ENCODE data around the gene ATIC. TPM values are rescaled to one million over a fixed set of nuclear protein-coding genes. Genes with fewer than 3 reads are reported as not detected.

The ATIC gene
- polyA plus RNA-seq, 4 donors: 71.6 to 138 (median 104) TPM

DNA sequence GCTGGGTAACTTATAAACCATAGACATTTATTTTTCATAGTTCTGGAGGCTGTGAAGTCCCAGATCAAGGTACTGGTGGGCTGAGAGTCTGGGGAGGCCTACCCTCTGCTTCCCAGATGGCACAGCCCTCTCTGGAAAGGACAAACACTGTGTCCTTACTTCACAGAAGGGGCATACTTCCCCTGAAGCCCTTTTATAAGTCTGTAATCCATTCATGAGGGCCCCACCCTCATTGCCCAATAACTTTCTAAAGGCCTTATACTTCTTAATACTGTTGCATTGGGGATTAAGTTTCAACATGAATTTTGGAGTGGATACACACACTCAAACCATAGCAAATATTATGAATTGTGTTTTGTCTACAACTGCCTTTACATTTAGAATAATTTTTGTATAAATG lies 36.0 kb downstream of the ATIC start:
- FAIRE-seq: no peak

DNA sequence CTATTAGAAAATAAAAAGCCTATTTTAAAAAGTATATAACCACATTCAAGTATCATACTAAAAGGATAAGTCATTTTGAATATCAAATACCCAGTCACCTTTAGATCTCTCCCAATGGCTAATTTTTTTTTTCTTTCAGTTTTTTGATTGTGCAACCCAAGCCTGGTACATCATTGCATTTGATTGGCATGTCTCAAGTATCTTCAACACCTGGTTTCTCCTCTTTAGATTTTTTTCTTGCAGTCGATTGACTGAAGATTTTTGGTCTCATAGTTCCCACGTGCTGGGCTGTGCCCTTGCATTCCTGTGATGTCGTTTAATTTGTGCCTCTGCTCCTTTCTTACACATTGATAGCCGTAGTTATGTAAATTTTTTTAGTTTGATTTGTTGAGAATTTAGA lies 40.7 kb downstream of the ATIC start:
- Histone ChIP-seq H3K27me3 (ENCODE audit: control insufficient read depth in 3 of 3, insufficient read depth in 3 of 3, low read length in 3 of 3) (no peaks in the 10 kb centered on the region), H3K27ac (ENCODE audit: low read depth in 1 of 3, low read length in 2 of 3) (no peak overlapping the region), H3K9me3 (ENCODE audit: control insufficient read depth in 2 of 2, insufficient read depth in 1 of 2, low read depth in 1 of 2, low read length in 1 of 2) (no peaks in the 10 kb centered on the region), H3K4me1 (ENCODE audit: control insufficient read depth in 3 of 3, insufficient read depth in 2 of 3, low read depth in 1 of 3, low read length in 2 of 3) (no peaks in the 10 kb centered on the region), H3K36me3 (ENCODE audit: control insufficient read depth in 3 of 3, insufficient read depth in 2 of 3, low read depth in 1 of 3, low read length in 3 of 3) (peaks cover 5 to 35% (median 7%) of the 10 kb centered on the region in 3 donors), H3K4me3 (ENCODE audit: low read depth in 1 of 3, low read length in 3 of 3) (no peak overlapping the region)
- FAIRE-seq: no peak
- DNase-seq: no peak
- 51 to 67% (median 64%) methylated on average over 4 of the region's 4 CpGs for WGBS, 3 donors

More for the DNA sequence above, 36.0 kb downstream of the ATIC start:
- no peaks in the 10 kb centered on the region for H3K9me3 ChIP-seq (ENCODE audit: control insufficient read depth in 2 of 2, insufficient read depth in 1 of 2, low read depth in 1 of 2, low read length in 1 of 2)
- no peak overlapping the region for H3K4me3 ChIP-seq (ENCODE audit: low read depth in 1 of 3, low read length in 3 of 3)
- DNase-seq: no peak
- peaks cover 16 to 47% (median 20%) of the 10 kb centered on the region in 3 donors for H3K36me3 ChIP-seq (ENCODE audit: control insufficient read depth in 3 of 3, insufficient read depth in 2 of 3, low read depth in 1 of 3, low read length in 3 of 3)
- H3K4me1 ChIP-seq (ENCODE audit: control insufficient read depth in 3 of 3, insufficient read depth in 2 of 3, low read depth in 1 of 3, low read length in 2 of 3): no peaks in the 10 kb centered on the region
- no peak overlapping the region for H3K27ac ChIP-seq (ENCODE audit: low read depth in 1 of 3, low read length in 2 of 3)
- no peaks in the 10 kb centered on the region for H3K27me3 ChIP-seq (ENCODE audit: control insufficient read depth in 3 of 3, insufficient read depth in 3 of 3, low read length in 3 of 3)

GRCh38 chr2:215354771-215355695 lies 43.2 kb downstream of the ATIC start:
- H3K27me3 ChIP-seq (ENCODE audit: control insufficient read depth in 3 of 3, insufficient read depth in 3 of 3, low read length in 3 of 3): no peaks in the 10 kb centered on the region
- 82 to 94% (median 93%) methylated on average over 9 of the region's 9 CpGs for WGBS, 3 donors
- H3K36me3 ChIP-seq (ENCODE audit: control insufficient read depth in 3 of 3, insufficient read depth in 2 of 3, low read depth in 1 of 3, low read length in 3 of 3): peaks cover 0 to 22% (median 2%) of the 10 kb centered on the region in 3 donors
- DNase-seq: no peak
- no peak for FAIRE-seq
- no peaks in the 10 kb centered on the region for H3K4me1 ChIP-seq (ENCODE audit: control insufficient read depth in 3 of 3, insufficient read depth in 2 of 3, low read depth in 1 of 3, low read length in 2 of 3)
- no peak overlapping the region for H3K4me3 ChIP-seq (ENCODE audit: low read depth in 1 of 3, low read length in 3 of 3)
- no peak overlapping the region for H3K27ac ChIP-seq (ENCODE audit: low read depth in 1 of 3, low read length in 2 of 3)
- H3K9me3 ChIP-seq (ENCODE audit: control insufficient read depth in 2 of 2, insufficient read depth in 1 of 2, low read depth in 1 of 2, low read length in 1 of 2): no peaks in the 10 kb centered on the region

- no peaks in the 10 kb centered on the region for H3K4me1 ChIP-seq (ENCODE audit: control insufficient read depth in 3 of 3, insufficient read depth in 2 of 3, low read depth in 1 of 3, low read length in 2 of 3)
- WGBS, 3 donors: 93 to 95% (median 95%) methylated on average over 7 of the region's 7 CpGs
- peaks cover 0 to 19% (median 2%) of the 10 kb centered on the region in 3 donors for H3K36me3 ChIP-seq (ENCODE audit: control insufficient read depth in 3 of 3, insufficient read depth in 2 of 3, low read depth in 1 of 3, low read length in 3 of 3)
- no peaks in the 10 kb centered on the region for H3K9me3 ChIP-seq (ENCODE audit: control insufficient read depth in 2 of 2, insufficient read depth in 1 of 2, low read depth in 1 of 2, low read length in 1 of 2)
- H3K27ac ChIP-seq (ENCODE audit: low read depth in 1 of 3, low read length in 2 of 3): no peak overlapping the region
- FAIRE-seq (no peak), DNase-seq (no peak)
- H3K27me3 ChIP-seq (ENCODE audit: control insufficient read depth in 3 of 3, insufficient read depth in 3 of 3, low read length in 3 of 3): no peaks in the 10 kb centered on the region
- no peak overlapping the region for H3K4me3 ChIP-seq (ENCODE audit: low read depth in 1 of 3, low read length in 3 of 3)
These were observed 43.9 kb downstream of the ATIC start for GRCh38 chr2:215355801-215356200.

- no peak overlapping the region for H3K4me3 ChIP-seq (ENCODE audit: low read depth in 1 of 3, low read length in 3 of 3)
- 90 to 97% (median 95%) methylated on average over 7 of the region's 7 CpGs for WGBS, 3 donors
- H3K4me1 ChIP-seq (ENCODE audit: control insufficient read depth in 3 of 3, insufficient read depth in 2 of 3, low read depth in 1 of 3, low read length in 2 of 3): no peaks in the 10 kb centered on the region
- H3K27me3 ChIP-seq (ENCODE audit: control insufficient read depth in 3 of 3, insufficient read depth in 3 of 3, low read length in 3 of 3): no peaks in the 10 kb centered on the region
- no peak overlapping the region for H3K27ac ChIP-seq (ENCODE audit: low read depth in 1 of 3, low read length in 2 of 3)
- FAIRE-seq (no peak), DNase-seq (no peak)
- H3K9me3 ChIP-seq (ENCODE audit: control insufficient read depth in 2 of 2, insufficient read depth in 1 of 2, low read depth in 1 of 2, low read length in 1 of 2): no peaks in the 10 kb centered on the region
- peaks cover 0 to 17% (median 2%) of the 10 kb centered on the region in 3 donors for H3K36me3 ChIP-seq (ENCODE audit: control insufficient read depth in 3 of 3, insufficient read depth in 2 of 3, low read depth in 1 of 3, low read length in 3 of 3)
These were observed 44.6 kb downstream of the ATIC start for GRCh38 chr2:215356334-215356947.

- DNase-seq (no peak), FAIRE-seq (no peak)
- Histone ChIP-seq H3K4me1 (ENCODE audit: control insufficient read depth in 3 of 3, insufficient read depth in 2 of 3, low read depth in 1 of 3, low read length in 2 of 3) (no peaks in the 10 kb centered on the region), H3K9me3 (ENCODE audit: control insufficient read depth in 2 of 2, insufficient read depth in 1 of 2, low read depth in 1 of 2, low read length in 1 of 2) (no peaks in the 10 kb centered on the region), H3K27ac (ENCODE audit: low read depth in 1 of 3, low read length in 2 of 3) (no peak overlapping the region), H3K36me3 (ENCODE audit: control insufficient read depth in 3 of 3, insufficient read depth in 2 of 3, low read depth in 1 of 3, low read length in 3 of 3) (peaks cover 0 to 19% (median 2%) of the 10 kb centered on the region in 3 donors), H3K27me3 (ENCODE audit: control insufficient read depth in 3 of 3, insufficient read depth in 3 of 3, low read length in 3 of 3) (no peaks in the 10 kb centered on the region), H3K4me3 (ENCODE audit: low read depth in 1 of 3, low read length in 3 of 3) (no peak overlapping the region)
- WGBS, 3 donors: 84 to 97% (median 94%) methylated on average over 9 of the region's 9 CpGs
These were observed 45.1 kb downstream of the ATIC start for GRCh38 chr2:215356948-215357461.

GRCh38 chr2:215357660-215358059 lies 45.8 kb downstream of the ATIC start:
- H3K27me3 ChIP-seq (ENCODE audit: control insufficient read depth in 3 of 3, insufficient read depth in 3 of 3, low read length in 3 of 3): no peaks in the 10 kb centered on the region
- H3K4me1 ChIP-seq (ENCODE audit: control insufficient read depth in 3 of 3, insufficient read depth in 2 of 3, low read depth in 1 of 3, low read length in 2 of 3): no peaks in the 10 kb centered on the region
- H3K9me3 ChIP-seq (ENCODE audit: control insufficient read depth in 2 of 2, insufficient read depth in 1 of 2, low read depth in 1 of 2, low read length in 1 of 2): no peaks in the 10 kb centered on the region
- no peak overlapping the region for H3K4me3 ChIP-seq (ENCODE audit: low read depth in 1 of 3, low read length in 3 of 3)
- no peak overlapping the region for H3K27ac ChIP-seq (ENCODE audit: low read depth in 1 of 3, low read length in 2 of 3)
- DNase-seq: no peak
- WGBS, 3 donors: 87 to 93% (median 89%) methylated on average over 3 of the region's 3 CpGs
- no peak for FAIRE-seq
- peaks cover 0 to 23% (median 2%) of the 10 kb centered on the region in 3 donors for H3K36me3 ChIP-seq (ENCODE audit: control insufficient read depth in 3 of 3, insufficient read depth in 2 of 3, low read depth in 1 of 3, low read length in 3 of 3)

GRCh38 chr2:215358312-215358845 lies 46.5 kb downstream of the ATIC start:
- Histone ChIP-seq H3K27ac (ENCODE audit: low read depth in 1 of 3, low read length in 2 of 3) (no peak overlapping the region), H3K36me3 (ENCODE audit: control insufficient read depth in 3 of 3, insufficient read depth in 2 of 3, low read depth in 1 of 3, low read length in 3 of 3) (peaks cover 0 to 27% (median 6%) of the 10 kb centered on the region in 3 donors), H3K4me1 (ENCODE audit: control insufficient read depth in 3 of 3, insufficient read depth in 2 of 3, low read depth in 1 of 3, low read length in 2 of 3) (no peaks in the 10 kb centered on the region), H3K4me3 (ENCODE audit: low read depth in 1 of 3, low read length in 3 of 3) (no peak overlapping the region), H3K27me3 (ENCODE audit: control insufficient read depth in 3 of 3, insufficient read depth in 3 of 3, low read length in 3 of 3) (no peaks in the 10 kb centered on the region), H3K9me3 (ENCODE audit: control insufficient read depth in 2 of 2, insufficient read depth in 1 of 2, low read depth in 1 of 2, low read length in 1 of 2) (no peaks in the 10 kb centered on the region)
- no peak for DNase-seq
- 91 to 94% (median 92%) methylated on average over 4 of the region's 4 CpGs for WGBS, 3 donors
- FAIRE-seq: no peak
